Stimulated activated naive CD4-positive, alpha-beta T cell (primary cell): ENCODE measurements around the gene SYTL3.
"Not testable (repeated sequence)": the region's sequence is repeated elsewhere in the genome, so short reads cannot be mapped to it uniquely, and the experiment has no call there.

Experiments used
- DNase-seq, 6 experiments: peaks; one replicate each; lab custom pipeline; 2025; lab: John Stamatoyannopoulos, UW

The SYTL3 gene

DNA sequence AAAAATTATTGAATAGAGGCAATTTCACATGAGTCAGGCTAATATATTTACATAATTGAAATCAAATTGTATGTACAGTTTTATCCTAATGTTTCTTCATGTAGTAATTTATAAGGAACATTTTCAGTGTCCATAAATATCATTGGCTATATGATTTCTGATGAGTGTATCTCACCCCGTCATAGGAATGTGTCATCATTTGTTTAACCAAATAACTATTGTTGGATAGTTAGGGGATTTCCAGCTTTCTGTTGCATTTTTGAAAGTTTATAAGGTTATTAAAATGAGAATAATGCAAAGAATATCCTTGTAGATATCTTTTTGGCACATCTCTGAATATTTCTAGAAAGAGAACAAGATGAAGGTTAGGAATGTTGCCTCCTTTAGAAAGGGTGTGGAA is 39.0 kb downstream of the SYTL3 start:
- DNase-seq: no peak

DNA sequence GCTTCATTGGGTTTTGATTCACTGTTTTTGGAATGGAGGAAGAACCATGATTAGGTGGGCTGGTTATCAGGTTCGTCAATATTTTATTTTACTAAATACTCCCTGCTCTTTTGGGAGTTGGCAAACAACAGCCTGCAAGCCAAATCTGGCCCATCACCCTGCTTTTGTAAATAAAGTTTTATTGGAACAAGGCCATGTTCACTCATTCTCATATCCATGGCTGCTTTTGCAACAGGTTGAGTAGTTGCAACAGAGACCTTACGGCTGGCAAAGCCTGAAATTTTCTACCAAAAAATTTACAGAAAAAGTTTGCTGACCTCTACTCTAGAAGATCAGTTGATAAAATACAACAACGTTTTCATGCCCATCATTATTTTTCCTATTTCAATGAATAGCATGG is 45.1 kb downstream of the SYTL3 start:
- DNase-seq: no peak

DNA sequence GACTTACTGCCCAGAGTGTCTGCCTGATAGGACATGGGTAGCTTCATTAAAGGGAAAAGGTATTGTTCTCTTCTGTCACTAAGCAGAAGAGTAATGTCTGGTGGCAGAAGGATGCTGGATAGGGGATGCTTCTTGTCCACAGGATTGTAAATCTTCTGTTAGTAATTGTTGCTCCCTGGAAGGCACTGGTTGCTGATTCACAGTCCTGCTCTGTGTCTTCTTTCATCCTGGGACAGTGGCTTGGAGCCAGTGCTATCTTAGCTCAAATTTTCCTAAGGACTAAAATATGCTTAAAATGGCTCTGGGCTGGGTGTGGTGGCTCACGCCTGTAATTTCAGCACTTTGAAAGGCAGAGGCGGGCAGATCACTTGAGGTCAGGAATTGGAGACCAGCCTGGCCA is 48.0 kb downstream of the SYTL3 start:
- DNase-seq: no peak

- DNase-seq: no peak
Observed at GRCh38 chr6:158698931-158699330, 49.1 kb downstream of the SYTL3 start.

DNA sequence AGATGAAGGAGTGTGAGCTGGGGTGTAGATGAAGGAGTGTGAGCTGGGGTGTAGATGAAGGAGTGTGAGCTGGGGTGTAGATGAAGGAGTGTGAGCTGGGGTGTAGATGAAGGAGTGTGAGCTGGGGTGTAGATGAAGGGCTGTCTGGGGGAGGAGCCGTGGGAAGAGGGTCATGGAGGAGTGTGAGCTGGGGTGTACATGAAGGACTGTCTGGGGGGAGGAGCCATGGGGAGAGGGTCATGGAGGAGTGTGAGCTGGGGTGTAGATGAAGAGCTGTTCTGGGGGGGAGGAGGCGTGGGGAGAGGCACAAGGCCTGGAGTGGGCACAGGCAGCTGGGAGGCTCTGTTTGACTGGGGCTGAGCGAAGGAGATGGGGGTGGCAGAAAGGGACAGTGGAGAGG is 51.4 kb downstream of the SYTL3 start:
- DNase-seq: not testable (repeated sequence)

DNA sequence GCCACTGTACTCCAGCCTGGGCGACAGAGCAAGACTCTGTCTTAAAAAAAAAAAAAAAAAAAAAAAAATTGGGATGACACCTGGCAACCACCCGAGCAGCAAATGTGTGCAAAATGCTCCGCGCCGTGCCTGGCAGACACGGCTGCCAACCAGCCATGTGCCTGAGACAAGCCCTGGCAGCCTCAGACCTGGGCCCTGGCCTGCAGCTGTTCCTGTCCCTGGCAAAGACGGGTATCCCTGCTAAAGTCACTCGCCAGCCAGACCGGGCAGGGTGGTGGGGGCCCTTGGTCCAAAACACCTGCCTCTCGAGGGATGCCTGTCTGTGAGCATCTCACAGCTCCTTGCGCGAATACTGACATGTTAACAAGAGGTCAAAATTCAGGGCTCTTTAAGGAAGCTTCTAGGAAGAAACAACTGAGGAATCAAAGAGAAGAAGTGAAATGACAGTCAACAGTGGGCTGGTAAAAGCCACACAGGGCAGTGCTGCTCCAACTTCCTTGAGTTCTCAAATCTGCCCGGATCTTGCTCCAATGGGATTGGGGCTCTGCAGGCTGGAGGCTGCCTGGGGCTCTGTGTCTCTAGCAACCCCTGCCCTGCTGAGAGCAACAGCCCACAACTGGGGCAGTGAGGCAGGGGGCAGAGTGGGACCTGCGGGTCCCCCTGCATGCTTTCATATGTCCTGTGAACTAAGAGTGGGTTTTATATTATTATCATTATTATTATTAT is 53.4 kb downstream of the SYTL3 start:
- no peak for DNase-seq

GRCh38 chr6:158703837-158704822 is 54.3 kb downstream of the SYTL3 start:
- peak; percentile 34 to 80 (median 68) for DNase-seq

DNA sequence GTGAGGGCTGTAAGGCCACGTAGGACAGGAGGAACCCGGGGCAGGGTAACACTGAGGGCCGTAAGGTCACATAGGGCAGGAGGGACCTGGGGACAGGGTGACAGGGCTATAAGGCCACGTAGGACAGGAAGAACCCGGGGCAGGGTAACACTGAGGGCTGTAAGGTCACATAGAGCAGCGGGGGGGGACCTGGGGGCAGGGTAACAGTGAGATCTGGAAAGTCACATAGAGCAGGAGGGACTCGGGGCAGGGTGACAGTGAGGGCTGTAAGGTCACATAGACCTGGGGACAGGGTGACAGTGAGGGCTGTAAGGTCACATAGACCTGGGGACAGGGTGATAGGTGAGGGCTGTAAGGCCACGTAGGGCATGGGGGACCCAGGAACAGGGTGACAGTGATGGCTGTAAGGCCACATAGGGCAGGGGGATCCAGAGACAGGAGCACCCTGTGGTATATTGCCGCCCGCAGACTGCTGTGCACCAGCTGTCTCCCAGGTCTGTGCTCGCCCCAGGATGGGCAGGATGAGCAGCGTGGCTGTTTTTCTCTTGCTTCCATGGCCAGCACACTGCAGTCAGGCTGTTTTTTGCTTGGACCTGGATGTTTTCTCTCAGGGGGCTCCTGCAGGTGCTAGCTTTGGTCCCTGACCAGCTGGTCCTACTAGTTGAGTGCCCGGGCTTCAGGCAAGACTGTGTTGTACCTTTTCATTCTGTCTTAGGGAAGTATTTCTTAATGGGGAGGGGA is 55.7 kb downstream of the SYTL3 start:
- DNase-seq: no peak

DNA sequence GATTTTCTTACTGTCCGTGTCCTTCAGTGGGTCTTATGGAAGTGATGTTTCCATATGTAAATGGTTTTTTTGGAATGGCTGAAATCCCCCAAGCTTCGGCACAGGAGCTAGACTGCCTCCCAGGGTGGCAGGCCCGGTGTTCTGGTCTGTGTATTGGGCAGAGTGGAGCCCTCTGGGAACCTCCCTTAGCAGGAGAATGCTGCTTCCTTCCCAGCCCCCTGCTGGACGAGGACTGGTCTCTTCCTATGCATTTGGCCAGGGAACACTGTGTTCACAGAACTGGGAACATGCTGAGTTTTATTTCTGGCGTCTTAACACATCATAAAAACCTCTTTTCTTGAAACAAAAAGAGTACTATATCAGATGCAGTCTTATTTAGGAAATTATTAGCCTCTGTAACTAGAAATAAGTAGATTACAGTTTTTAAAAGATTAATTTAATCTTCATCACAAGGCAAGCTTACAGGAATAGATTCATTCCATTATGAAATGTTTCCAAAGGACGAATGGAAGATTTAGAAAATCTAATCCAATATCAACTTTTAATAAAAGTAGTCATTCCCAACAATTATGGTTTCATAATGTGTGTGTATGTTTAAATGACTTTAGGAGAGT is 56.6 kb downstream of the SYTL3 start:
- no peak for DNase-seq

- no peak for DNase-seq
Observed at GRCh38 chr6:158707120-158707820, 57.4 kb downstream of the SYTL3 start.

DNA sequence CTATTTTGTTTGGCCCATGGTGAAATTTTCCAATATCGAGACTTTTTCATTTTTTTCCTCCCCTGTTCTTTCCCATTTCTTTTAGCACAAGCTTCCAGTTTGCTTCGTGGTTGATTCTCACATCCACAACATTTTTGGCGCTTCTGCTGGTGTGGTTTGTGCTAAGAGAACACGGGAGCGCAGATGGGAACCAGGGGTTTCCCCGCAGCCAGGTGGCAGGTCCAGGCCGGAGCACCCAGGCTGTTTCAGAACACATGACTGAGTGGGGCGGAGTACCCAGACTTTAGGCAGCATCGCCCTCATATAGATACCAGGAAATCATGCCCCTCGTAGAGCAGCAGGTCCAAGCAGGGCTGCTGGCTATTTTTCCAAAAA is 58.0 kb downstream of the SYTL3 start:
- no peak for DNase-seq

DNA sequence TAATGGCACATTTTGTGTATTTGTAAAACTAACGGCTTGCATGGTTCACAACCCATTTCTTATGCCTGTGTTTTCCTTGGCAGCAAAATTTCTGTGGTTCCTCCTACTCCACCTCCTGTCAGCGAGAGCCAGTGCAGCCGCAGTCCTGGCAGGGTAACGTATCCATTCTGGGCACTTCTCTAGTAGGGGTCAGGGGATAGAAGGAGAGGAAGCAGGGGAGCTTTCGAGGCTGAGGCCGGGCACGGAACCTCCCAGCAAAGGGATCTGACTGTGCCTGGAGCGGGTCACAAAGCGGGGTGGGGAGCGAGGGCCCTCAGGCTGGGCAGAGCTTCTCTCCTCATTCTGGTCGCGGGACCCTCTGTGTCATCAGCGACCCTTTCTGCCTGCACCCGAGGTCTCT is 58.4 kb downstream of the SYTL3 start:
- DNase-seq: no peak

- DNase-seq: no peak
Observed at GRCh38 chr6:158709809-158710208, 60.0 kb downstream of the SYTL3 start.

GRCh38 chr6:158711264-158711663 is 61.4 kb downstream of the SYTL3 start:
- no peak for DNase-seq

GRCh38 chr6:158713469-158713868 is 63.6 kb downstream of the SYTL3 start:
- no peak for DNase-seq

DNA sequence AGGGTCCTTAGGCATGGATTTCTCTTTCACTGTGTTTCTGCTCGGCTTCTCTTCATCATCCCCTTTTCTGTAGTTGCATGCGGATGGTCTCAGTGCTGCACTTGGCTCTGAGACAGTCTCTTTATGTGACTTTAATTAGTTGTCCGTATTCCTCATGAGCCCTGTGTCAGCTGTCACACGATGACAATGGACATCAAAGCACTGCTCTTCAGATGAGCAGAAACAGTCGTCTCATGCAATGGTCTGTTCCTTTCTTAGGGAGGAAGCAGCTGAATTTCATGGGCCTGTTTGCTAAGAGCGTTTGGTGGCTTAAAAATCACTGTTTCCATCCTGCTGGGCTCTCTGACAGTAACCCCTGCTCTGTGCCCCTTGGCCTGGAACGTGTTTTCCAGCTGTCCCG is 64.9 kb downstream of the SYTL3 start:
- DNase-seq: no peak

DNA sequence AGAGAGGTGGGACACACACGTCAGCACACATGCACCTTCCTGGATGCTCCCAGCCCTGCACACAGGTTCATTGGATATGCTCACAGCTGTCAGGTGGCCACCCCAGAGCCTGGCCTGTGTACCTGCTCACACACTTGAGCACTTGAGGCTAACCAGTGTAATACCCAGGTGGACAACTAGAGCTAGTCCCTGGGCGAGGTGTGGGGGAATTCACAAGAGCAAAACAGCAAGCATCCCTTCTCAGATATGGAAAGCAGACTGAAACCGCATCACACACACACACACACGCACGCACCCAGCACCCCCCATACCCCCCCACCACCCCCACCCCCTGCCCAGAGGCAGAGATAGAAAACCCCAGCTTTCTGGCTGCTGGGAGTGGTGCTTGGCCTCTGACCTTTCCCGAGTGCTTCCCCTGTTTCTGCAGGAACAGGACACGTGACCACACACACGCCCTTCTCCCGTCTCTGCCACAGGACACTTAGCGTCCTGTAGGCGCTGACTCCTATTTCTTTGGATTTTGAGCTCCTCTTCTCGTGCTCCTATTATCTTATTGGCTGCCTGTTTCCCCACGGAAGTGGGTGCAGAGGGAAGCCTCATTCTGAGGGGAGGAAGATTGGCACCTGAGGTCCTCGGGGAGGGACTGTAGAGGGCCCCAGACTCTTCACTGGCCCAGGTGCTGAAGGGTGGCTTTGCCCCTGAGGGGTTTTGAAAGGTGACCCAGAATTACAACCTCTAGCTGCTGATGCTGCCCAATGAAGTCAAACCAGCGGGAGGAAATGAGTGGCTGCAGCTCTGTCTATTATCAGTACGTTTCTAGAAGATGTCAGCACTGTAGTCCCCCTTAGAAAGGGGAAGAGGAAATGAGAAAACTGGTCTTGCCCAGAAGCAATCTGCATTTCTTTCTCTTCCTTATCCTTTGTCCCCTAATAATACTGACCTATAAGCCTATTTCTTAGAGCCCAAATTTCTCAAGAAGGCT is 65.8 kb downstream of the SYTL3 start:
- DNase-seq: no peak

GRCh38 chr6:158717341-158718330 is 67.8 kb downstream of the SYTL3 start:
- peak in 1 of 6 experiments; percentile 4 for DNase-seq

DNA sequence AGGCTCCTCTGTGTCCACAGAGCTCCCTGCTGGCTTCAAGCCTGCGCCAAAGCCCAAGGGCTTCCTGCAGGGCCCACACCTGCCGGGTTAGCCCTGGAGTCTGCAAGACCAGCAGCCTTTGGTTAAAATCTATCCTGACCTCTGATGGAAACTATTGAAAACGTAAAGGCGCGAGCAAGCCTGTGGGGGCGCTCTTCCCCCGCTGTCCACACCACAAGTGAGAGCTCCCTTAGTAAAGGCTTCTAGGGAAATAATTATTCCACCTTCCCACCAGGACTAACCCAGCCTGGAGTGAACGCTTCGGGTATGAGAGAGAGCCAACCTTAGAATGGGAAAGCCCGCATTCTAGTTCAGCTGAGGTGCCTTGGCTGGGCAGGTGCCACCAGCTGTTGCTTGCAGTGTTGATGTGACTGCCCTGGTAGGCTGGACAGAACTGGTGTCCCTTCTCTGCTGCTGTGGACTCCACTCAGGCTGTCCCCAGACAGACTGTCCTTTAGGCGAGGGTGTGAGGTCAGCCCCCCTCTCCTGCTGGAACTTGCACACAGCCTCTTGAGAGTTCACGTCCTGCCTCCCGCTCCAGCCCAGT is 68.7 kb downstream of the SYTL3 start:
- DNase-seq: no peak
